Heart left ventricle (tissue), 16 donors: Measurements from ENCODE around the gene WNT6. TPM values are rescaled to one million over a fixed set of nuclear protein-coding genes. Genes with fewer than 3 reads are reported as not detected.

Experiments
- ATAC-seq, 4 donors: fragments of 200-7000 bp; cut with Tn5 transposase; one replicate each; pipeline ENCODE4 v1.9.1; 2020 to 2022; ENCODE audit warnings: moderate library complexity in 4 of 4, mild to moderate bottlenecking in 3 of 4, moderate number of reproducible peaks in 1 of 4
- DNase-seq, 5 donors: peaks; one replicate each; pipeline ENCODE4 v3.0.0-alpha.2; 2020
- H3K27ac ChIP-seq, 12 donors: fragments of 200-600 bp; sonication (generic) in 4 of 12; one replicate each; pipeline versions ENCODE4 v1.5.0 to v1.8.0; 2016 to 2022; ENCODE audit warnings: mild to moderate bottlenecking in 2 of 12
- H3K27me3 ChIP-seq, 9 donors: fragments of 200-600 bp; sonication (generic) in 2 of 9; one replicate each; pipeline versions ENCODE4 v1.5.1 to v1.8.0; 2016 to 2022; ENCODE audit warnings: mild to moderate bottlenecking in 3 of 9
- H3K36me3 ChIP-seq, 9 donors: fragments of 200-600 bp; sonication (generic) in 2 of 9; one replicate each; pipeline versions ENCODE4 v1.5.0 to v1.8.0; 2018 to 2022; ENCODE audit warnings: mild to moderate bottlenecking in 2 of 9
- H3K4me1 ChIP-seq, 12 donors: fragments of 200-600 bp; sonication (generic) in 4 of 12; one replicate each; pipeline versions ENCODE4 v1.5.0 to v1.8.0; 2016 to 2022; ENCODE audit warnings: mild to moderate bottlenecking in 3 of 12
- H3K4me3 ChIP-seq, 12 donors: fragments of 200-600 bp; sonication (generic) in 4 of 12; one replicate each; pipeline versions ENCODE4 v1.5.0 to v1.8.0; 2017 to 2022; ENCODE audit warnings: mild to moderate bottlenecking in 9 of 12, moderate library complexity in 4 of 12
- H3K9me3 ChIP-seq, 12 donors: fragments of 200-600 bp; sonication (generic) in 4 of 12; one replicate each; pipeline versions ENCODE4 v1.5.0 to v1.8.0; 2016 to 2022; ENCODE audit warnings: mild to moderate bottlenecking in 1 of 12
- POLR2A ChIP-seq, 2 donors: fragments of 450-650 bp; IDR thresholded peaks; one replicate each; pipeline ENCODE4 v1.6.1; 2017; ENCODE audit warnings: antibody characterized with exemption in 2 of 2, mild to moderate bottlenecking in 2 of 2, moderate library complexity in 2 of 2
- WGBS, 4 donors: extraction: QIAGEN DNeasy Blood & Tissue Kit in 2 of 4; methylation state at CpG; one replicate each; pipeline versions ENCODE4 v1.1.5 to v1.1.7; 2013 to 2018; 5-methylcytosine and 5-hydroxymethylcytosine counted together
- intact Hi-C, 10 donors: fragments of 100-400 bp; cut with DNase I; formaldehyde crosslinking; loops; one replicate each; pipeline versions ENCODE4 v1.11.1 to v1.14.2; 2022
- polyA plus RNA-seq, 2 donors: library from polyadenylated mRNA; stranded (reverse); fragments of 200-250 nt; gene quantifications; one replicate each; pipeline ENCODE4 v1.2.3, GENCODE V29; 2013
- total RNA-seq, 9 donors: library from RNA; depleted of rRNA in 2 of 9; stranded (reverse); fragments of >200 nt in 2 of 9; fragmentation: NEBNext Ultra II Directional in 3 of 9; extraction: Animal tissue kit (Norgen Biotek cat#: 25700) in 3 of 9; gene quantifications; one replicate each; pipeline versions ENCODE4 v1.1.0 to v1.2.4, GENCODE V29; 2016 to 2023
- TF ChIP-seq, protein P1 (sequence below), 12 donors: fragments of 200-600 bp; sonication (generic) in 4 of 12; IDR thresholded peaks; one replicate each; pipeline versions ENCODE4 v1.5.0 to v1.8.0; 2018 to 2022; ENCODE audit warnings: antibody characterized with exemption in 12 of 12, mild to moderate bottlenecking in 5 of 12
- donor health status: ischemic (EF 13 %, LVEDD 7.1; RV severe dilation, severe dysfunction).
- donor health status: healthy with polysubstance abuse.
- donor health status: DM: no; HTN: yes; CAD: no.
- donor health status: DM: no; HTN: no; CAD: no.
- donor health status: ischemic (EF 25% LVEDD 6.9; RV normal size, moderate dysfunction).
- donor health status: ischemic (EF 25% LVEDD 5.7; RV mildly dilated, moderate dysfunction).
- donor health status: healthy.
- donor health status: DM: yes; HTN: yes; CAD: no.
- donor health status: ischemic (EF 35%, LVEDD 5.7; RV mildly dilated, moderate dysfunction).
- donor health status: nonischemic (EF 11% LVEDD 7.7; RV severe dilation, severe dysfunction).
- donor health status: DM: yes; HTN: yes; CAD: no.
- donor health status: PGD.
- donor health status: ischemic (EF 29% LVEDD 5.4; RV normal size, mild dysfunction).
- donor health status: nonischemic (EF 23%, LVEDD 6.1; RV moderate dilation, normal function).

Gene WNT6
- total and polyA plus RNA-seq, 11 donors = 0.34 to 13.1 (median 1.00) TPM

GRCh38 chr2:218885981-218886947 is 26.7 kb downstream of the WNT6 start:
- no peak for TF ChIP-seq POLR2A (IDR thresholded peaks at IDR 0.05)
- TF ChIP-seq, protein P1, sequence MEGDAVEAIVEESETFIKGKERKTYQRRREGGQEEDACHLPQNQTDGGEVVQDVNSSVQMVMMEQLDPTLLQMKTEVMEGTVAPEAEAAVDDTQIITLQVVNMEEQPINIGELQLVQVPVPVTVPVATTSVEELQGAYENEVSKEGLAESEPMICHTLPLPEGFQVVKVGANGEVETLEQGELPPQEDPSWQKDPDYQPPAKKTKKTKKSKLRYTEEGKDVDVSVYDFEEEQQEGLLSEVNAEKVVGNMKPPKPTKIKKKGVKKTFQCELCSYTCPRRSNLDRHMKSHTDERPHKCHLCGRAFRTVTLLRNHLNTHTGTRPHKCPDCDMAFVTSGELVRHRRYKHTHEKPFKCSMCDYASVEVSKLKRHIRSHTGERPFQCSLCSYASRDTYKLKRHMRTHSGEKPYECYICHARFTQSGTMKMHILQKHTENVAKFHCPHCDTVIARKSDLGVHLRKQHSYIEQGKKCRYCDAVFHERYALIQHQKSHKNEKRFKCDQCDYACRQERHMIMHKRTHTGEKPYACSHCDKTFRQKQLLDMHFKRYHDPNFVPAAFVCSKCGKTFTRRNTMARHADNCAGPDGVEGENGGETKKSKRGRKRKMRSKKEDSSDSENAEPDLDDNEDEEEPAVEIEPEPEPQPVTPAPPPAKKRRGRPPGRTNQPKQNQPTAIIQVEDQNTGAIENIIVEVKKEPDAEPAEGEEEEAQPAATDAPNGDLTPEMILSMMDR (IDR thresholded peaks at IDR 0.05) = no peak
- Histone ChIP-seq H3K27ac (no peak overlapping the region), H3K4me3 (no peak overlapping the region), H3K9me3 (no peaks in the 10 kb centered on the region), H3K27me3 (peaks cover 0 to 41% (median 22%) of the 10 kb centered on the region in 9 donors), H3K36me3 (no peaks in the 10 kb centered on the region), H3K4me1 (peaks cover 0 to 17% (median 7%) of the 10 kb centered on the region in 12 donors)
- 55 to 58% (median 57%) methylated on average over 8 to 12 of the region's 12 CpGs for WGBS, 4 donors
- intact Hi-C loops = no loop called here
- ATAC-seq (no peak), DNase-seq (no peak)

- Histone ChIP-seq H3K9me3 (no peaks in the 10 kb centered on the region), H3K27me3 (peaks cover 0 to 38% (median 17%) of the 10 kb centered on the region in 9 donors), H3K36me3 (no peaks in the 10 kb centered on the region), H3K27ac (no peak overlapping the region), H3K4me3 (no peak overlapping the region), H3K4me1 (peaks cover 0 to 17% (median 7%) of the 10 kb centered on the region in 12 donors)
- no peak for DNase-seq
- 66 to 84% (median 74%) methylated on average over 3 of the region's 3 CpGs for WGBS, 4 donors
- intact Hi-C loops = no loop called here
- TF ChIP-seq, protein P1 (IDR thresholded peaks at IDR 0.05) = no peak
- TF ChIP-seq POLR2A (IDR thresholded peaks at IDR 0.05) = no peak
- no peak for ATAC-seq
Observed at GRCh38 chr2:218887079-218887478, 27.5 kb downstream of the WNT6 start.

DNA sequence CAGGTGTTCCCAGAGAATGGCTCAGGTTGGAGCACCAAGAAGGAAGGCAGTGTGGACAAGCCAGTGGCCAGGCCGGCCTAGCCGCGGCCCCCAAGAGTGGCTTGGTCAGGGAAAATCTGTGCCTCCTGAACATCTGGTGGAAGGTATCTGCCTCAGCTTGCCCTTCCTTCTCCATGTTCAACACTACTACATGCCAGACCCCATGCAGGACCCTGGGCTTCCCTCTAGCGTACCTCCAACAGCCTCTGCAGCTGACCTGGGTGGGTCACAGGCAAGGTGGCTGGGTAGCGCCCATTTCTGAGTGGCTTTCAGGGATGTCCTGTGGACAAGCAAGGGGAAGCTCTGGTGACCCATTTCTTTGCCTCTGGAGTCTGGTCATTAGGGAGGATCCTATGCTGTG is 28.7 kb downstream of the WNT6 start:
- H3K9me3 ChIP-seq = no peaks in the 10 kb centered on the region
- 63 to 93% (median 78%) methylated on average over 4 to 5 of the region's 5 CpGs for WGBS, 4 donors
- H3K27me3 ChIP-seq = peaks cover 0 to 36% (median 17%) of the 10 kb centered on the region in 9 donors
- H3K4me3 ChIP-seq = no peak overlapping the region
- DNase-seq (no peak), ATAC-seq (no peak)
- no peaks in the 10 kb centered on the region for H3K36me3 ChIP-seq
- TF ChIP-seq, protein P1 (IDR thresholded peaks at IDR 0.05) = no peak
- TF ChIP-seq POLR2A (IDR thresholded peaks at IDR 0.05) = no peak
- no peak overlapping the region for H3K27ac ChIP-seq
- intact Hi-C loops = no loop called here
- H3K4me1 ChIP-seq = peaks cover 0 to 20% (median 8%) of the 10 kb centered on the region in 12 donors

GRCh38 chr2:218889937-218890336 is 30.3 kb downstream of the WNT6 start:
- Histone ChIP-seq H3K4me1 (peaks cover 0 to 17% (median 6%) of the 10 kb centered on the region in 12 donors), H3K27ac (no peak overlapping the region), H3K36me3 (no peaks in the 10 kb centered on the region), H3K9me3 (no peaks in the 10 kb centered on the region), H3K27me3 (peaks cover 8 to 36% (median 23%) of the 10 kb centered on the region in 9 donors), H3K4me3 (no peak overlapping the region)
- DNase-seq (no peak), ATAC-seq (no peak)
- intact Hi-C loops = no loop called here
- no peak for TF ChIP-seq POLR2A (IDR thresholded peaks at IDR 0.05)
- TF ChIP-seq, protein P1 (IDR thresholded peaks at IDR 0.05) = no peak
- WGBS, 4 donors = 68 to 82% (median 77%) methylated on average over 17 to 23 of the region's 23 CpGs
